Activated CD4-positive, alpha-beta T cell treated with anti-CD3 and anti-CD28 coated beads for 36 hours (primary cell): ENCODE data around the gene SMYD3. TPM values are rescaled to one million over a fixed set of nuclear protein-coding genes. Genes with fewer than 3 reads are reported as not detected.

ENCODE experiments used
- ATAC-seq: fragments of 200-7000 bp; cut with Tn5 transposase; one replicate; pipeline ENCODE4 v1.10.0; 2021; ENCODE audit warnings: mild to moderate bottlenecking, moderate library complexity
- CTCF ChIA-PET: fragments of 350-600 bp; sonication (Branson Sonifier 250); formaldehyde crosslinking; loops from one replicate; lab custom pipeline; 2021; ENCODE audit warnings: antibody characterized with exemption; lab: Charles Lee
- POLR2A ChIA-PET: fragments of 350-600 bp; sonication (Branson Sonifier 250); formaldehyde crosslinking; loops from one replicate; lab custom pipeline; 2021; ENCODE audit warnings: antibody characterized with exemption, inconsistent platforms; lab: Charles Lee
- DNase-seq: peaks from one replicate; pipeline ENCODE4 v3.0.0-alpha.2; 2020
- H3K27ac Mint-ChIP-seq: one replicate; pipeline ENCODE4 v1.8.0; 2021; ENCODE audit warnings: mixed read lengths
- H3K27me3 Mint-ChIP-seq: one replicate; pipeline ENCODE4 v1.8.0; 2021; ENCODE audit warnings: mixed read lengths
- H3K36me3 Mint-ChIP-seq: one replicate; pipeline ENCODE4 v1.8.0; 2021; ENCODE audit warnings: low read depth, mixed read lengths
- H3K4me1 Mint-ChIP-seq: one replicate; pipeline ENCODE4 v1.8.0; 2021; ENCODE audit warnings: mixed read lengths
- H3K4me3 Mint-ChIP-seq: one replicate; pipeline ENCODE4 v1.8.0; 2021; ENCODE audit warnings: mild to moderate bottlenecking, moderate library complexity, mixed read lengths
- H3K9me3 Mint-ChIP-seq: one replicate; pipeline ENCODE4 v1.8.0; 2021; ENCODE audit warnings: low read depth, mixed read lengths
- intact Hi-C, 2 experiments: fragments of 100-400 bp; cut with DNase I in 1 of 2; cut with micrococcal nuclease in 1 of 2; formaldehyde crosslinking; loops; one replicate each; pipeline versions ENCODE4 v1.14.2 to v1.15.1; 2022 to 2024; cut with DNase I, micrococcal nuclease
- total RNA-seq, 2 experiments: library from RNA; stranded (reverse); gene quantifications; one replicate each; pipeline ENCODE4 v1.2.3, GENCODE V29; 2021

The SMYD3 gene
- total RNA-seq, 2 experiments from 2014 or later, result 17.2 to 18.4 TPM

- no peaks in the 10 kb centered on the region for H3K27me3 Mint-ChIP-seq
- POLR2A ChIA-PET, result no interaction called here
- no peak overlapping the region for H3K4me3 Mint-ChIP-seq
- no peak for ATAC-seq
- CTCF ChIA-PET, result no interaction called here
- H3K9me3 Mint-ChIP-seq, result no peaks in the 10 kb centered on the region
- H3K4me1 Mint-ChIP-seq, result no peaks in the 10 kb centered on the region
- no peak for DNase-seq
- H3K36me3 Mint-ChIP-seq, result no peaks in the 10 kb centered on the region
- no peak overlapping the region for H3K27ac Mint-ChIP-seq
- intact Hi-C loops, result no loop called here
These were observed 350.2 kb downstream of the SMYD3 start for GRCh38 chr1:246156847-246157246.

- no peak overlapping the region for H3K4me3 Mint-ChIP-seq
- DNase-seq (no peak), ATAC-seq (no peak)
- ChIA-PET POLR2A (no interaction called here), CTCF (interaction anchor here (1.0 kb wide), 1 partner anchor 48 kb away, joined by 4 read pairs; no protein-coding TSS in a partner anchor)
- no peaks in the 10 kb centered on the region for H3K27me3 Mint-ChIP-seq
- no peaks in the 10 kb centered on the region for H3K4me1 Mint-ChIP-seq
- no peak overlapping the region for H3K27ac Mint-ChIP-seq
- peaks cover 4% of the 10 kb centered on the region for H3K36me3 Mint-ChIP-seq
- no peaks in the 10 kb centered on the region for H3K9me3 Mint-ChIP-seq
- intact Hi-C loops, result no loop called here
These were observed 351.2 kb downstream of the SMYD3 start for GRCh38 chr1:246155923-246156322.

GRCh38 chr1:246153796-246154212 lies 353.3 kb downstream of the SMYD3 start:
- Mint-ChIP-seq H3K4me1 (no peaks in the 10 kb centered on the region), H3K27me3 (no peaks in the 10 kb centered on the region), H3K36me3 (peaks cover 6% of the 10 kb centered on the region), H3K4me3 (no peak overlapping the region), H3K9me3 (peaks cover 3% of the 10 kb centered on the region), H3K27ac (no peak overlapping the region)
- ChIA-PET CTCF (interaction anchor here (0.8 to 1.6 kb wide), 2 partner anchors 8 to 396 kb away, joined by 3 to 7 read pairs; no protein-coding TSS in a partner anchor), POLR2A (no interaction called here)
- no peak for DNase-seq
- intact Hi-C loops, result no loop called here
- no peak for ATAC-seq

- H3K27ac Mint-ChIP-seq, result no peak overlapping the region
- ChIA-PET POLR2A (no interaction called here), CTCF (no interaction called here)
- no peak overlapping the region for H3K4me3 Mint-ChIP-seq
- H3K36me3 Mint-ChIP-seq, result peaks cover 9% of the 10 kb centered on the region
- intact Hi-C loops, result no loop called here
- DNase-seq (no peak), ATAC-seq (no peak)
- H3K4me1 Mint-ChIP-seq, result no peaks in the 10 kb centered on the region
- peaks cover 3% of the 10 kb centered on the region for H3K9me3 Mint-ChIP-seq
- H3K27me3 Mint-ChIP-seq, result no peaks in the 10 kb centered on the region
These were observed 354.1 kb downstream of the SMYD3 start for GRCh38 chr1:246152986-246153431.

GRCh38 chr1:246151796-246152434 lies 355.2 kb downstream of the SMYD3 start:
- intact Hi-C loops, result no loop called here
- Mint-ChIP-seq H3K27ac (no peak overlapping the region), H3K4me3 (no peak overlapping the region), H3K9me3 (peaks cover 3% of the 10 kb centered on the region), H3K36me3 (peaks cover 12% of the 10 kb centered on the region), H3K4me1 (no peaks in the 10 kb centered on the region), H3K27me3 (no peaks in the 10 kb centered on the region)
- ATAC-seq, result no peak
- ChIA-PET POLR2A (no interaction called here), CTCF (no interaction called here)
- no peak for DNase-seq

GRCh38 chr1:246149543-246149942 lies 357.5 kb downstream of the SMYD3 start:
- peaks cover 17% of the 10 kb centered on the region for H3K36me3 Mint-ChIP-seq
- DNase-seq (no peak), ATAC-seq (no peak)
- no peak overlapping the region for H3K27ac Mint-ChIP-seq
- H3K9me3 Mint-ChIP-seq, result peaks cover 3% of the 10 kb centered on the region
- no peak overlapping the region for H3K4me3 Mint-ChIP-seq
- POLR2A ChIA-PET, result no interaction called here
- intact Hi-C loops, result no loop called here
- CTCF ChIA-PET, result no interaction called here
- no peaks in the 10 kb centered on the region for H3K4me1 Mint-ChIP-seq
- H3K27me3 Mint-ChIP-seq, result no peaks in the 10 kb centered on the region

GRCh38 chr1:246147524-246148461 lies 359.3 kb downstream of the SMYD3 start:
- DNase-seq, result no peak

GRCh38 chr1:246146804-246147523 lies 360.1 kb downstream of the SMYD3 start:
- Mint-ChIP-seq H3K4me3 (no peak overlapping the region), H3K27ac (no peak overlapping the region), H3K9me3 (peaks cover 3% of the 10 kb centered on the region), H3K27me3 (no peaks in the 10 kb centered on the region), H3K36me3 (peaks cover 17% of the 10 kb centered on the region), H3K4me1 (no peaks in the 10 kb centered on the region)
- intact Hi-C loops, result no loop called here
- ChIA-PET POLR2A (no interaction called here), CTCF (no interaction called here)
- DNase-seq (no peak), ATAC-seq (no peak)

More at GRCh38 chr1:246147524-246148461, 359.3 kb downstream of the SMYD3 start:
- Mint-ChIP-seq H3K27ac (no peak overlapping the region), H3K9me3 (peaks cover 3% of the 10 kb centered on the region), H3K4me3 (no peak overlapping the region), H3K4me1 (no peaks in the 10 kb centered on the region), H3K27me3 (no peaks in the 10 kb centered on the region), H3K36me3 (peaks cover 17% of the 10 kb centered on the region)
- intact Hi-C loops, result no loop called here
- ChIA-PET POLR2A (no interaction called here), CTCF (interaction anchor here (0.7 kb wide), 1 partner anchor 1037 kb away, joined by 3 read pairs; no protein-coding TSS in a partner anchor)
- no peak for ATAC-seq

GRCh38 chr1:246145900-246146299 lies 361.2 kb downstream of the SMYD3 start:
- H3K9me3 Mint-ChIP-seq, result peaks cover 3% of the 10 kb centered on the region
- peaks cover 13% of the 10 kb centered on the region for H3K36me3 Mint-ChIP-seq
- no peak overlapping the region for H3K4me3 Mint-ChIP-seq
- DNase-seq (no peak), ATAC-seq (no peak)
- ChIA-PET POLR2A (no interaction called here), CTCF (interaction anchor here (1.4 to 1.8 kb wide), 2 partner anchors 9 to 11 kb away, joined by 4 to 7 read pairs; no protein-coding TSS in a partner anchor)
- no peaks in the 10 kb centered on the region for H3K4me1 Mint-ChIP-seq
- intact Hi-C loops, result no loop called here
- no peaks in the 10 kb centered on the region for H3K27me3 Mint-ChIP-seq
- no peak overlapping the region for H3K27ac Mint-ChIP-seq

- intact Hi-C loops, result loop anchor here in 1 of 2 experiments (5.0 kb wide), 1 partner anchor 347 kb away; no protein-coding TSS in a partner anchor
- ChIA-PET CTCF (interaction anchor here (1.4 to 1.8 kb wide), 3 partner anchors 10 to 16 kb away, joined by 3 to 7 read pairs (median 4); no protein-coding TSS in a partner anchor), POLR2A (no interaction called here)
- H3K36me3 Mint-ChIP-seq, result peaks cover 13% of the 10 kb centered on the region
- H3K27ac Mint-ChIP-seq, result no peak overlapping the region
- H3K4me3 Mint-ChIP-seq, result no peak overlapping the region
- ATAC-seq (no peak), DNase-seq (no peak)
- H3K27me3 Mint-ChIP-seq, result no peaks in the 10 kb centered on the region
- H3K4me1 Mint-ChIP-seq, result peaks cover 4% of the 10 kb centered on the region
- peaks cover 3% of the 10 kb centered on the region for H3K9me3 Mint-ChIP-seq
These were observed 362.1 kb downstream of the SMYD3 start for GRCh38 chr1:246144931-246145330.

GRCh38 chr1:246142320-246142893 lies 364.7 kb downstream of the SMYD3 start:
- no peaks in the 10 kb centered on the region for H3K9me3 Mint-ChIP-seq
- H3K27me3 Mint-ChIP-seq, result no peaks in the 10 kb centered on the region
- DNase-seq (no peak), ATAC-seq (no peak)
- no peak overlapping the region for H3K4me3 Mint-ChIP-seq
- peaks cover 8% of the 10 kb centered on the region for H3K4me1 Mint-ChIP-seq
- CTCF ChIA-PET, result no interaction called here
- intact Hi-C loops, result loop anchor here in 1 of 2 experiments (5.0 kb wide), 1 partner anchor 350 kb away; no protein-coding TSS in a partner anchor
- H3K36me3 Mint-ChIP-seq, result peaks cover 8% of the 10 kb centered on the region
- POLR2A ChIA-PET, result no interaction called here
- no peak overlapping the region for H3K27ac Mint-ChIP-seq
